ENCODE data around the gene MED8. TPM values are rescaled to one million over a fixed set of nuclear protein-coding genes. Genes with fewer than 3 reads are reported as not detected.

Gene MED8
- total RNA-seq, 4 donors from 2014 or later: 14.9 to 30.8 (median 23.8) TPM

- DNase-seq (no peak), ATAC-seq (no peak)
- Histone ChIP-seq H3K4me3 (peak overlapping the region in 1 of 4 donors; percentile 81), H3K4me1 (peaks cover 10 to 12% of the 10 kb centered on the region in 2 donors), H3K9me3 (no peaks in the 10 kb centered on the region), H3K27me3 (no peaks in the 10 kb centered on the region), H3K36me3 (peaks cover 0 to 43% of the 10 kb centered on the region in 2 donors), H3K27ac (no peak overlapping the region)
- in situ Hi-C loops (cut with MboI; ENCODE audit: low sequenced_read_pairs in 4 of 4) (no loop called here), intact Hi-C loops (cut with DNase I; ENCODE audit: low total_unique reads) (loop anchor here (2.0 to 5.0 kb wide), 2 partner anchors 29 to 62 kb away; partner anchors contain the start of genes MED8 and SZT2)
- TF ChIP-seq, protein P1, sequence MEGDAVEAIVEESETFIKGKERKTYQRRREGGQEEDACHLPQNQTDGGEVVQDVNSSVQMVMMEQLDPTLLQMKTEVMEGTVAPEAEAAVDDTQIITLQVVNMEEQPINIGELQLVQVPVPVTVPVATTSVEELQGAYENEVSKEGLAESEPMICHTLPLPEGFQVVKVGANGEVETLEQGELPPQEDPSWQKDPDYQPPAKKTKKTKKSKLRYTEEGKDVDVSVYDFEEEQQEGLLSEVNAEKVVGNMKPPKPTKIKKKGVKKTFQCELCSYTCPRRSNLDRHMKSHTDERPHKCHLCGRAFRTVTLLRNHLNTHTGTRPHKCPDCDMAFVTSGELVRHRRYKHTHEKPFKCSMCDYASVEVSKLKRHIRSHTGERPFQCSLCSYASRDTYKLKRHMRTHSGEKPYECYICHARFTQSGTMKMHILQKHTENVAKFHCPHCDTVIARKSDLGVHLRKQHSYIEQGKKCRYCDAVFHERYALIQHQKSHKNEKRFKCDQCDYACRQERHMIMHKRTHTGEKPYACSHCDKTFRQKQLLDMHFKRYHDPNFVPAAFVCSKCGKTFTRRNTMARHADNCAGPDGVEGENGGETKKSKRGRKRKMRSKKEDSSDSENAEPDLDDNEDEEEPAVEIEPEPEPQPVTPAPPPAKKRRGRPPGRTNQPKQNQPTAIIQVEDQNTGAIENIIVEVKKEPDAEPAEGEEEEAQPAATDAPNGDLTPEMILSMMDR (IDR thresholded peaks at IDR 0.05 in 4 of 5, conservative IDR thresholded peaks at IDR 0.05 in 1 of 5): no peak
- TF ChIP-seq POLR2A (IDR thresholded peaks at IDR 0.05): no peak
These were observed 29.9 kb downstream of the MED8 start for GRCh38 chr1:43359696-43360095.

DNA sequence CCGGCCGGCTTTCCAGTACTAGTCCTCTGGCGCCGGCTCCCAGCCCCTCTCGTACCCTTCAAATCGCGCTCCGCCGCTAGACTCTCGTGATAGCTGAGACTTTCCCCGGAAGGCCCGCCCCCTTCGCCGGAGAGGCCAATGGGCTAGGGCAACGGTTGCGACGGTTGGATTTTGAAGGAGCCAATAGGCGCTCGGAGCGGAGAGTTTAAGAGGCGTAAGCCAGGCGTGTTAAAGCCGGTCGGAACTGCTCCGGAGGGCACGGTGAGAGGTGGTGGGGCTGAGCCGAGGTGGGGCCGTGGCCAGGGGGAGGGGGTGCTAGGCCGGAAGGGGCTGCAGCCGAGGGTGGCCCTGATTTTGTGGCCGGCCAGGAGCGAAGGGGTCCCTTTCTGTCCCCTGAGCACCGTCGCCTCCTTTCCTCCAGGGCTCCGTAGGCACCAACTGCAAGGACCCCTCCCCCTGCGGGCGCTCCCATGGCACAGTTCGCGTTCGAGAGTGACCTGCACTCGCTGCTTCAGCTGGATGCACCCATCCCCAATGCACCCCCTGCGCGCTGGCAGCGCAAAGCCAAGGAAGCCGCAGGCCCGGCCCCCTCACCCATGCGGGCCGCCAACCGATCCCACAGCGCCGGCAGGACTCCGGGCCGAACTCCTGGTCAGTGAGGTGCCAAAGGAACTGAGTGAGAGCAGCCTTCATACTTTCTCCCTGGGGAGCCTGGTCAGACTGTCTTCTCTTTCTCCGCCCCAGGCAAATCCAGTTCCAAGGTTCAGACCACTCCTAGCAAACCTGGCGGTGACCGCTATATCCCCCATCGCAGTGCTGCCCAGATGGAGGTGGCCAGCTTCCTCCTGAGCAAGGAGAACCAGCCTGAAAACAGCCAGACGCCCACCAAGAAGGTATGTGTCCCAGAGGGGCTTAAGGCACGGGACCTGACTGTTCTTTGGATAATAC lies 30.6 kb downstream of the MED8 start, which contains the start of gene CDC20:
TSS of gene CDC20 (plus strand) at position 236 of the 948 bp plus-strand sequence. CDS start at position 471, 235 bp downstream.
- TF ChIP-seq POLR2A (IDR thresholded peaks at IDR 0.05): no peak
- TF ChIP-seq, protein P1 (IDR thresholded peaks at IDR 0.05 in 4 of 5, conservative IDR thresholded peaks at IDR 0.05 in 1 of 5): no peak
- H3K4me1 ChIP-seq: peaks cover 10 to 12% of the 10 kb centered on the region in 2 donors
- DNase-seq (peak; percentile 96 to 99), ATAC-seq (peak; percentile 98 to 100)
- H3K4me3 ChIP-seq: peak within 1 kb of the TSS; percentile 60 to 81 (median 70)
- in situ Hi-C loops (cut with MboI; ENCODE audit: low sequenced_read_pairs in 4 of 4) (no loop called here), intact Hi-C loops (cut with DNase I; ENCODE audit: low total_unique reads) (loop anchor here (2.0 to 5.0 kb wide), 2 partner anchors 30 to 62 kb away; partner anchors contain the start of genes MED8 and SZT2)
- no peaks in the 10 kb centered on the region for H3K27me3 ChIP-seq
- no peaks in the 10 kb centered on the region for H3K9me3 ChIP-seq
- peaks cover 0 to 36% of the 10 kb centered on the region in 2 donors for H3K36me3 ChIP-seq
- H3K27ac ChIP-seq: peak within 1 kb of the TSS; percentile 83 to 90 (median 88)

DNA sequence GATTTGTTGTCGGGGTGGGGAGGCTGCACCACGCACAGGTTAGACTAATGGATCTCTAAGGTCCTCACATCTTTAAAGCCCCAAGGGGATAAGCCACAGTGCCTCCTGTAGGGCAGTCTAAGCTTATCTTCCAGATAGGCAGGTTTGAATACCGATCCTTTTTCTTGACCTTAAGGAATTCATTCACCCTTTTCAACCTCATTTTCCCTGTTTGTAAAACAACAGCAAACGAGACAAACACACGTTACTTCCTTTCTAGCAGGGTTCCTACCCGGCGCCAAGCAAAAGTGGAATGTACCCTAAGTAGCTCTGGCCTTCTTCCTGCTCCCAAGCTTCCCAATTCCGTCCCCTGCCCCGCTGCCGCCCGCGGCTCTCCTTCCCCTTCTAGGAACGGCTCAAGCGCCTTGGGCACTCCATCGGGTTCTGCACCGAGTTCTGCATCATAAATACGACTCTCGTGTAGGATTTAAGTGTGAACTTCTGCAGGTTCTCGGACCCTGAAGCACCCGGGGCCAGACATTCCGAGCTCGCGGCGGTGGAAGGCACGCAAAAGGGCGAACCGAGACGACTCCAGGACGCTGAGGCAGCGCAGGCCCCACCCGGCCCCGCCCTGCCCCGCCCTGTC lies 31.4 kb downstream of the MED8 start:
- H3K4me1 ChIP-seq: peaks cover 10 to 12% of the 10 kb centered on the region in 2 donors
- intact Hi-C loops (cut with DNase I; ENCODE audit: low total_unique reads) (loop anchor here (2.0 to 5.0 kb wide), 2 partner anchors 31 to 61 kb away; partner anchors contain the start of genes MED8 and SZT2), in situ Hi-C loops (cut with MboI; ENCODE audit: low sequenced_read_pairs in 4 of 4) (no loop called here)
- no peak for DNase-seq
- TF ChIP-seq, protein P1 (IDR thresholded peaks at IDR 0.05 in 4 of 5, conservative IDR thresholded peaks at IDR 0.05 in 1 of 5): peak in 2 of 5 experiments; percentile 19 to 39
- TF ChIP-seq POLR2A (IDR thresholded peaks at IDR 0.05): peak; percentile 21 to 33
- peaks cover 0 to 28% of the 10 kb centered on the region in 2 donors for H3K36me3 ChIP-seq
- H3K9me3 ChIP-seq: no peaks in the 10 kb centered on the region
- peak; percentile 49 to 65 for ATAC-seq
- H3K4me3 ChIP-seq: peak overlapping the region; percentile 60 to 81 (median 70)
- H3K27ac ChIP-seq: peak overlapping the region; percentile 83 to 90 (median 88)
- H3K27me3 ChIP-seq: no peaks in the 10 kb centered on the region

GRCh38 chr1:43357251-43357650 lies 32.3 kb downstream of the MED8 start:
- Histone ChIP-seq H3K4me3 (no peak overlapping the region), H3K27me3 (no peaks in the 10 kb centered on the region), H3K27ac (peak overlapping the region in 1 of 4 donors; percentile 90), H3K9me3 (no peaks in the 10 kb centered on the region), H3K36me3 (peaks cover 0 to 19% of the 10 kb centered on the region in 2 donors), H3K4me1 (peaks cover 10 to 12% of the 10 kb centered on the region in 2 donors)
- DNase-seq: no peak
- in situ Hi-C loops (cut with MboI; ENCODE audit: low sequenced_read_pairs in 4 of 4) (no loop called here), intact Hi-C loops (cut with DNase I; ENCODE audit: low total_unique reads) (loop anchor here (5.0 kb wide), 1 partner anchor 60 kb away; no protein-coding TSS in a partner anchor)
- no peak for ATAC-seq
- TF ChIP-seq, protein P1 (IDR thresholded peaks at IDR 0.05 in 4 of 5, conservative IDR thresholded peaks at IDR 0.05 in 1 of 5): no peak
- TF ChIP-seq POLR2A (IDR thresholded peaks at IDR 0.05): no peak
